Measurements from ENCODE around the gene DUSP1.

DNA sequence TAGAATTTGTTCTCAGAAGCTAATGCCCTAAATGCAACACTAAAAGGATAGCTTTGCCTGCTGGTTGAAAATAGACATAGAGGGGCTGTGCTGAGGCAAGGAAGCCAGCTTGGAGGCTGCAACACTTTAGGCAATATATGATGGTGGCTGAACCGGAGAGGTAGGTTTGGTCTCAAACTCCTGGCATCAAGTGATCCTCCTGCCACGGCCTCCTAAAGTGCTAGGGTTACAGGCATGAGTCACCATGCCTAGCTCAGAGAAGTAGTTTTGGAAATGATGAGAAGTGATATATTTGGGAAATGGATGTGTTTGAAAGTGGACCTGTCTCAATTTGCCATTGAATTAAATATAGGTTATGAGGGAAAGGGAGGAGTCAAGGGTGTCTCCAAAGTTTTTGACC lies 10.0 kb downstream of the DUSP1 start:
- no peak for TF ChIP-seq POLR2A (IDR thresholded peaks at IDR 0.05)
- TF ChIP-seq, protein P1, sequence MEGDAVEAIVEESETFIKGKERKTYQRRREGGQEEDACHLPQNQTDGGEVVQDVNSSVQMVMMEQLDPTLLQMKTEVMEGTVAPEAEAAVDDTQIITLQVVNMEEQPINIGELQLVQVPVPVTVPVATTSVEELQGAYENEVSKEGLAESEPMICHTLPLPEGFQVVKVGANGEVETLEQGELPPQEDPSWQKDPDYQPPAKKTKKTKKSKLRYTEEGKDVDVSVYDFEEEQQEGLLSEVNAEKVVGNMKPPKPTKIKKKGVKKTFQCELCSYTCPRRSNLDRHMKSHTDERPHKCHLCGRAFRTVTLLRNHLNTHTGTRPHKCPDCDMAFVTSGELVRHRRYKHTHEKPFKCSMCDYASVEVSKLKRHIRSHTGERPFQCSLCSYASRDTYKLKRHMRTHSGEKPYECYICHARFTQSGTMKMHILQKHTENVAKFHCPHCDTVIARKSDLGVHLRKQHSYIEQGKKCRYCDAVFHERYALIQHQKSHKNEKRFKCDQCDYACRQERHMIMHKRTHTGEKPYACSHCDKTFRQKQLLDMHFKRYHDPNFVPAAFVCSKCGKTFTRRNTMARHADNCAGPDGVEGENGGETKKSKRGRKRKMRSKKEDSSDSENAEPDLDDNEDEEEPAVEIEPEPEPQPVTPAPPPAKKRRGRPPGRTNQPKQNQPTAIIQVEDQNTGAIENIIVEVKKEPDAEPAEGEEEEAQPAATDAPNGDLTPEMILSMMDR (IDR thresholded peaks at IDR 0.05 in 8 of 11, conservative IDR thresholded peaks at IDR 0.05 in 3 of 11): no peak
- no peak for TF ChIP-seq POLR2AphosphoS5 (IDR thresholded peaks at IDR 0.05)

Measured in spleen (tissue), 7 donors.